WTC11 (cell line): ENCODE measurements around the gene ATP9B.

Experiments
- CBFB ChIP-seq: sonication (generic); formaldehyde crosslinking; IDR thresholded peaks from 2 replicates; pipeline ENCODE4 v1.8.1; 2022; ENCODE audit warnings: mild to moderate bottlenecking, low read depth, missing genetic modification reagents
- CTCF ChIP-seq: fragments of 200-600 bp; IDR thresholded peaks from 2 replicates; pipeline ENCODE4 v1.8.0; 2022; ENCODE audit warnings: antibody characterized with exemption
- FOXK1 ChIP-seq: sonication (generic); formaldehyde crosslinking; IDR thresholded peaks from 2 replicates; pipeline ENCODE4 v1.8.0; 2022; ENCODE audit warnings: mild to moderate bottlenecking, moderate library complexity, missing genetic modification reagents
- MAX ChIP-seq: sonication (generic); formaldehyde crosslinking; IDR thresholded peaks from 2 replicates; pipeline ENCODE4 v1.8.0; 2022; ENCODE audit warnings: mild to moderate bottlenecking, missing genetic modification reagents
- NFYB ChIP-seq: sonication (generic); formaldehyde crosslinking; conservative IDR thresholded peaks from 2 replicates; pipeline ENCODE4 v1.8.0; 2022; ENCODE audit warnings: low read depth, missing genetic modification reagents
- SP1 ChIP-seq: sonication (generic); formaldehyde crosslinking; conservative IDR thresholded peaks from 2 replicates; pipeline ENCODE4 v1.8.1; 2022; ENCODE audit warnings: missing genetic modification reagents
- TCF7 ChIP-seq: sonication (generic); formaldehyde crosslinking; IDR thresholded peaks from 2 replicates; pipeline ENCODE4 v1.8.0; 2022; ENCODE audit warnings: mild to moderate bottlenecking, low read depth, missing genetic modification reagents, moderate library complexity
- TEAD1 ChIP-seq: sonication (generic); formaldehyde crosslinking; IDR thresholded peaks from 2 replicates; pipeline ENCODE4 v1.8.0; 2022; ENCODE audit warnings: mild to moderate bottlenecking, missing genetic modification reagents
- USF2 ChIP-seq: sonication (generic); formaldehyde crosslinking; IDR thresholded peaks from 2 replicates; pipeline ENCODE4 v1.8.1; 2023; ENCODE audit warnings: mild to moderate bottlenecking, missing genetic modification reagents, moderate library complexity
- ZNF263 ChIP-seq: sonication (generic); formaldehyde crosslinking; IDR thresholded peaks from 2 replicates; pipeline ENCODE4 v1.8.1; 2022; ENCODE audit warnings: low read depth, mild to moderate bottlenecking, moderate library complexity, missing genetic modification reagents

GRCh38 chr18:79426376-79427300 lies 357.4 kb downstream of the ATP9B start:
- TF ChIP-seq CTCF: no peak
- no peak for TF ChIP-seq NFYB (CRISPR knock-in tag)
- no peak for TF ChIP-seq TEAD1 (CRISPR knock-in tag)
- no peak for TF ChIP-seq ZNF263 (CRISPR knock-in tag)
- TF ChIP-seq CBFB (CRISPR knock-in tag): no peak
- TF ChIP-seq MAX (CRISPR knock-in tag): no peak
- no peak for TF ChIP-seq FOXK1
- TF ChIP-seq TCF7 (CRISPR knock-in tag): no peak
- no peak for TF ChIP-seq SP1 (CRISPR knock-in tag)
- TF ChIP-seq USF2 (CRISPR knock-in tag): no peak
